ENCODE measurements around the gene CPNE6.

CPNE6 gene

DNA sequence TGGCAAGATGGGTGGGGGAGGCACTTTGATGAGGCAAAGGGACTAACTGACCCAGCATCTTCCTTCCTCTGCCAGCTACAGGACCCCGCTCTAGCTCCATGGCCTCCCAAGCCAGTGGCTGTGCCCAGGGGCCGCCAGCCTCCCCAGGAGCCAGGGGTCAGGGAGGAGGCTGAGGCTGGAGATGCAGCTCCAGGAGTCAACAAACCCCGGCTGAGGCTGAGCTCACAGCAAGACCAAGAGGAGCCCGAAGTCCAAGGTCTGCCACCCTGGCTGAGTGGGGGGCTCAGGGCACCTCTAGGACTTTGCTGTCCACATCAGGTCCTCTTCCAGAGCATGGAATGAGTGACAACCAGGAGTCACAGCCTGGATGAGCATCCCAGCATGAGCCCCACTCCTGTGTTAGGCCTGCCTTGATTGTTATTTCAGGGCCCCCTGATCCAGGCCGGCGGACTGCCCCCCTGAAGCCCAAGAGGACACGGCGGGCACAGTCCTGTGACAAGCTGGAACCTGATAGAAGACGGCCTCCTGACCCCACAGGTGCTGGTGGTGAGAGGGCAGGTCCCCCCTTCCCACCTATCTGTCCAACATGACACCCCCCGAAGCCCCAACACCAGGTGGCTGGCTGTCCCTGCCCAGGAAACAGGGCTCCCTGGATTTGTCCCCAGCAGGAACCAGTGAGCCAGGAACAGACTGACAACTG, 2.5 kb upstream of the CPNE6 start:
- in situ Hi-C loops (cut with HindIII; ENCODE audit: low sequenced_read_pairs) = no loop called here

DNA sequence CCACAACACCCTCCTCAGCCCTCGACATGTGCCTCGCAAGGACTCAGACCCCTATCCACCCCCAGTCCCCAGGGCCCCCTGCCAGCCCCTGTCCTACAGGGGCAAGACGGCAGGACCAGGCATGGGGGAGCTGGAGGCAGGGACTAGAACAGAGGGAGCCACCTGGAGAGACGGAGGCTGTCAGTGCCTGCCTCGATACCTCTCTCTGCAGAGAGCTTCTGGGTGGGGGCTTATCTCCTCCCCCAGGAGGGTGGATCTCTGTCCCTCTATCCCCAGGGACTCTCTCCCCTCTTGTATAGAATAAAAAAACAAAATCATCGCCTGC, 2.0 kb upstream of the CPNE6 start:
- in situ Hi-C loops (cut with HindIII; ENCODE audit: low sequenced_read_pairs) = no loop called here

DNA sequence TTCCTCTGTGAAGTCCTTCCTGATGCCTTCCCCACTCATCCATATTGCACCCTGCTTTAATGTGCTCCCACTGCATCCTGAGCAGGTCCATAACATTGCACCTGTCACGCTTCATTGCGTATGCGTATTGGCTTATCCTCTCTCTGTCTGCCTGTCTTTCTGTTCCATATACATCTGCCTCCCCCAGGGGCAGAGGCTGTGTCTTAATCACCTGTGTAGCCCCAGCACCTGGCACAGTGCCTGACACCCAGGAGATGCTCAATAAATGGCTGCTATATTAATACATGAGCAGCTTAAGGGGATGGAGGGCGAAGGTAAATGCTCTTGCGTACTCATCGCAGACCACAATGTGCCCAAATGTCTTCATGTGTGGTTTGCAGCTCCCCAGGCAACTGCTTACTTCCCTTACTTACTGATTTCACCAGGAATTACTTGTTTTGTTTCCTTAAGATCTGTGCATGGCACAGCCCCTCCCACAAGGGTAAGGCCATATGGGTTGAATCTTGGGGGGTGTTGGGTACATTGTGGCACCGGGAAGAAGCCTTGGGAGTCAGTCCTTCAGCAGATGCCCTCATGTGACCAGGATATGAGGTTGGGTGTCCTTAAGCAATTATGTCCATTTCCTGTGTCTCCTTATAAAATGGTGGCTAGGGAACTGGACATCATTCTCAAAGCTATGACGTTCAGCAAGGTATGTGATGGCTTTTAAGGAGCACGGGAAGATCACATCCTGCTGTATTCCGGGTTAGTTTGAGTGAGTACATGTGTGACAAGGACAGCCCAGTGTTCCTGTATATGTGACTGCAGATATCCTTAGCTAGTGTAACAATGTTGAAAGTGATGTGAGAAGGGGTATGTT, 848 bp upstream of the CPNE6 start:
- in situ Hi-C loops (cut with HindIII; ENCODE audit: low sequenced_read_pairs) = no loop called here

DNA sequence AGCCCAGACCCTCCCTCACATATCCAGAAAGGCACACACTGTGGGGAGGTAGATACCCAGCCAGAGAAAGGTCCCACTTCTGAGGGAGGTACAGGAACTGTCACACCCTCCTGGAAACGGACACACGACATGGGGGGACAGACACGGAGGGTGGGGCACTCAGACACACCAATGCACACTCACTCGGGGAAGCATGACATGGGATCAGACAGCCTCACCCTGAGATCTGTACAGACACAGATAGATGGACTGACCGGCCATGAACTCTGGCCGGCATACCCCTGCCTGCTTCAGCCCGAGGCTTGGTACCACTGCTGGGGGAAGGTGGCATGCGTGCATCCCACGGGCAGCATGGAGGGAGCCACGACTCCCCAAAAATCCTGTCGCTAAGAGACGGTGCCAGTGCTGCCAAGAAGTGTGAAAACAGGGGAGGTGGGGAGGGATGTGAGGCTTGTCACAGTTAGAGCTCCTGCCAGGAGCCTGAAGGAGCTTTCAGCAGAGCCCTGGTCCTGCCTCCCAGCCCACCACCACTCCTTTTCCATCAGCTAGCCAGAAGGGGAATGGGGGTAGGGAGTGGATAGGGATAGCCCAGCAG, 571 bp downstream of the CPNE6 start:
- in situ Hi-C loops (cut with HindIII; ENCODE audit: low sequenced_read_pairs) = no loop called here

DNA sequence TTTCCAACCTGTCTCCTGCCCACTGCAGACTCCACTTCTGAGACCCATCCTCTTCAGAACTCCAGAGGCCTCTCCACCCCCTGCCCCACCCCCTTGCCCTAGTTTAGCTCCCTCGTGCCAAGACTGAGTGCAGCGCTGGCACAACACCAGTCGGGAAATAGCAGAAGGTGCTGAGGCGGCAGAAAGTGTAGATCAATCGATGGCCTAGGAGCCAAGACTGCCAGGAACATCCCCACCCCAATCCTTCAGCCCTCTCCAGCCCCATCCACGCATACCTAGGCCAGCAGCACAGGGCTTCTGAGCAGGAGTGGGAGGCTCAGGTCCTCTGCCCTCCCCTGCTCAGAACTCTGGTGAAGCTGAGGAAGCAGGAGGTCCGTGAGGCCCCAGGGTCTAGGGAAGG, 1.1 kb downstream of the CPNE6 start:
- in situ Hi-C loops (cut with HindIII; ENCODE audit: low sequenced_read_pairs) = no loop called here

DNA sequence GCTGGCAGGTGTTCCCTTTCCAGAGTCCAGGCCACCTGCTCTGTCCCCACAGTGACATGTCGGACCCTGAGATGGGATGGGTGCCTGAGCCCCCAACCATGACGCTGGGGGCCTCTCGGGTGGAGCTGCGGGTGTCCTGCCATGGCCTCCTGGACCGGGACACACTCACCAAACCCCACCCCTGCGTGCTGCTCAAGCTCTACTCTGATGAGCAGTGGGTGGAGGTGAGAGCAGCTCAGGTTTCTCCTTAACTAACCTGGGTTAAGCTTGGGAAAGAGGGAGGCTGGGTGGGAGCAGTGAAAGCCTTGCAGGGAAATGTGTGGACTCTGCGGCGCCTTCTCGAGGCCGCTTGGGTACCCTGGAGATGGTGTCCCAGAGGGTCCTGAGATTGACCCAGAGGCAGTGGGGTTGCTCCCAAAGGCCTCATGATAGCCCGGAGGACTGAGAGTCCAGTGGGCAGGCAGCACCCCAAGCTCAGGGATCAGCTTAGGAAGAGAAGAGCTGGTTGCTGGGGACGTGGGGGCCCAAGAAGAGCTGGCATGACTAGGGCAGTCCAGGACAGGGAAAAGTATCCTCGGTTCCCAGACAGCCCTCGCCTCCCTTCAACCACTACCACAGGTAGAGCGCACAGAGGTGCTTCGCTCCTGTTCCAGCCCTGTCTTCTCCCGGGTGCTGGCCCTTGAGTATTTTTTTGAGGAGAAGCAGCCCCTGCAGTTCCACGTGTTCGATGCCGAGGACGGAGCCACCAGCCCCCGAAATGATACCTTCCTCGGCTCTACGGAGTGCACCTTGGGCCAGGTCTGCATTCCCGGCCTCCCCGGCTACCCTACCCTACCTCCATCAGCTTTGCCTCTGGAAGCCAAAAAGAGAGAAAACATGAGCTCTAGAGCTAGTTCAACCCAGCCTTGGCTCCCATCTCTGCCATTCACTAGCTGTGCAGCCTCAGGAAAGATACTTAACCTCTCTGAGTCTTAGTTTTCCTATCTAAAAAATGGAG, 1.8 kb downstream of the CPNE6 start:
- in situ Hi-C loops (cut with HindIII; ENCODE audit: low sequenced_read_pairs) = no loop called here

DNA sequence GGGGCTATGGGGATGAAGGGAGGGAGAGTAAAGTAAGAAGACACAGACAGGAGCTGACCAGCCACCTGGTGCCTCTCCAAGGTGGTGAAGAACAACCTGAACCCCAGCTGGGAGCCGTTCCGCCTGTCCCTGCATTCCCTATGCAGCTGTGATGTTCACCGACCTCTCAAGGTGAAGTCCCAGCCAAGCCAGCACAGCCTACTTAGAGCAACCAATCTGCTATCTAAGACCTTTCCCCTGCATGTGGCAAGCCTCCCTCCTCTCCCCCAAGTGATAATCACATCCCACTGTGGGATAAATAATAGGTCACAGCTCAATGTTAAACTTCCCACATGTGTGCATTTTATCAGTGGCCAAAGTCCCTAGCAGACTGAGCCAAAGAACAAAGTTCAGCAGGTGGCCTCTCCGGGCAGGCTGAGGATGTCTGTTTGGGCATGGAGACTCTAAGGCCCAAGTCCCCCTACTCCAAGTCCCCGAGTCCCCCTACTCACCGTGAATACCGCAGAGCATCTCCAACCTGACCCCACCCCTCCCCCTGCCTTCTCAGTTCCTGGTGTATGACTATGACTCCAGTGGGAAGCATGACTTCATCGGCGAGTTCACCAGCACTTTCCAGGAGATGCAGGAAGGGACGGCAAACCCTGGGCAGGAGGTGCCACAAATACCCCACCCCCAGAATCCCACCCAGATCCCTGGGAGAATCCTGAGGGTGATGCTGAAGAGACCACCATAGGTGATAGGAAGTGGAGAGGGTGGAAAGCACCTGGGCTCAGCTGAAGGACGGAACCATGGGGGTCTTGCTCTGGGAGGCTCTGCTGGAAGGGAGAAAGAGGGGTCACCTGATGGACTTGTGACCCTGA, 3.5 kb downstream of the CPNE6 start:
- in situ Hi-C loops (cut with HindIII; ENCODE audit: low sequenced_read_pairs) = no loop called here

DNA sequence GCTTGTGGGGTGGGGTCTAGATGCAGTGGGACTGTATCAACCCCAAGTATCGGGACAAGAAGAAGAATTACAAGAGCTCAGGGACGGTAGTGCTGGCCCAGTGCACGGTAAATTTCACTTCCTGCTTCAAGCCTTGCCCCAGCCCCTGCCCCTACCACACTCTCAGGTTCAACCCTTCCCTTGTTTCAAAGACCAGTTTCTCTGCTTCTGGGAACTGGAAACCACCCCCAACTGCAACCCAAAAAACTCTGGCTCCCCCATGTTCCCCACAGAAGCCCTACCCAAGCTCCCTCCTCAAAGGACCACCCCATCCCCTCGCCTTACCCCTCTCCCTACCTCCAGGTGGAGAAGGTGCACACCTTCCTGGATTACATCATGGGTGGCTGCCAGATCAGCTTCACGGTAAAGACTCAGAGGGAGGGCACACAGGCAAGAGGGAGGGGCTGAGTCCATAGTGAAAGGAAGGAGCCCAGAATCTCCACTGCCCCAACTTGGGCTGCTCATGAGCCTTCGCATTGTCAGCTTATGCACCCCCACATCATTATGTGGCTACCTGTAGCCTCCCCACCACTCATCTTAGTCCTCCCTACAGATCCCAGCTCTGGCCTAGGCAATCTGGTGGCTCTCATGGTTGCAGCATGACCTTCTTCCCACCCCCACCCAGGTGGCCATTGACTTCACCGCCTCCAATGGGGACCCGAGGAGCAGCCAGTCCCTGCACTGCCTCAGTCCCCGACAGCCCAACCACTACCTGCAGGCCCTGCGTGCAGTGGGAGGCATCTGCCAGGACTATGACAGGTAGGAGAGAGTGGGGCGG, 4.3 kb downstream of the CPNE6 start:
- in situ Hi-C loops (cut with HindIII; ENCODE audit: low sequenced_read_pairs) = no loop called here

DNA sequence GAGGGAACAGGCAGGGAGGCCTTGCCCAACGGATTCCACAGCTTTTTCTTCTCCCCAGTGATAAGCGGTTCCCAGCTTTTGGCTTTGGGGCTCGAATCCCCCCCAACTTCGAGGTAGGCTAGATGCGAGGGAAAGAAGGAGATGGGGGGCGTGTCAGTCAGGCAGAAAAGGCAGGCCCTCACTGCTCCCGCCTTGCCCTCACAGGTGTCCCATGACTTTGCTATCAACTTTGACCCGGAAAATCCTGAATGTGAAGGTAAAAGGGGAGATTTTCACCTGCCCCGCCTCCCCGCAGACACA, 4.9 kb downstream of the CPNE6 start:
- in situ Hi-C loops (cut with HindIII; ENCODE audit: low sequenced_read_pairs) = no loop called here

DNA sequence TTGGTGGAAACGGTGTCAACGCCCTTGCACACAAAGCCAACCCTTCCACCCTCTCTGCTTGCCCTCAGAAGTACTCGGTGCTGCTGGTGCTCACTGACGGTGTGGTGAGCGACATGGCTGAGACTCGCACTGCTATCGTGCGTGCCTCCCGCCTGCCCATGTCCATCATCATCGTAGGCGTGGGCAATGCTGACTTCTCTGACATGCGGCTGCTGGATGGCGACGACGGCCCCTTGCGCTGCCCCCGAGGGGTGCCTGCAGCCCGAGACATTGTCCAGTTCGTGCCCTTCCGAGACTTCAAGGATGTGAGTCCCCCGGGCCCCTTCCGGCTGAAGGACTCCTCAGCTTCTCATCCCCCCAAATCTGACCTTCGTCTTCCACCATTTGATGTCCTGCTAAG, 5.7 kb downstream of the CPNE6 start:
- in situ Hi-C loops (cut with HindIII; ENCODE audit: low sequenced_read_pairs) = no loop called here

DNA sequence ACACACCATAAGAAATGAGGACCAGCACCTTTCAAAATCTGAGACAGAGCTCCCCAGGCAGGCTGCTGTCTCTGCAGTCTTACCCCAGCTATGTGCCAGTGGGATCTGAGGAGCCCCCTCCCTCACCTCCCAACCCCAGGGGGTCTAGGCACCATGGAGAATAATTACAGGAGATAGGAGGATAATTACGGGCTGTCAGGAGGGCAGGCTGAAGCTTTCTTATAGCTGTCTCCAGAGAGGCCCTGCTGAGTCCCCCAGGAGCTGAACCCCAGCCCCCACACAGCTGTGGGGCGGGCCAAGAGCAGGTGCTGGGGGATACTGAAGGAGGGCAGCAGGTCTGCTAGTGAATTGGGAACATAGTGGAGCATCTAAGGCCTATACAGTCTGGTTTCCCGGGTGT, 6.8 kb downstream of the CPNE6 start:
- in situ Hi-C loops (cut with HindIII; ENCODE audit: low sequenced_read_pairs) = no loop called here

DNA sequence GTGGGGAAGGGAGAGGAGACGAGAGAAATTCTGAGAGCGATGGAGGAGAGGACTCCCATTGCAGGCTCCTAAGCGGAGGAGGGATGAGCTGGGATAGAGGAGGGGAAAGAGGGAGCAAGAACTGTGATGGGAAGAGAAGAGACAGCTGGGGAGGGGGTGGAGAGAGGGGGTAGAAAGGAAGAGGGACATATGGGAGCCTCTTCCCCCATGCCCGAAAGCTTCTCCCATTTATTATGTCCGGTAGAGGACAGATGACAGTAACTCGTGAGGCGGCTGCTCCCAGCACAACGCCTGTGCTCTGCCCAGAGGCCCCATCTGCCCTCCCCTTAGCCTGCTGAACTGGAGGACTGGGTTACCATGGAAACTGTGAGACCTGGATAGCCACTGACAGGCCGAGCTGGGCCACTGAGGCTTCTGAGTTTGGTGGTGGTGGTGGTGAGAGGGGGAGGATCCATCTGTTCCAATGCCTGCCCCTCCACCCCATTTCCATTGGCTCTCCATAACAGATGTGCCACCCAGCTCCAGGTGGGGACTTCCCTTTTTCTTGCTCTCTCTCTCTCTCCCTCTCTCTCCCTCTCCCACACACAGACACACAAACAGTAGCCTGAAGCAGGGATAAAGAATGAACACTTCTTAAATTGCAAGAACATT, 8.3 kb downstream of the CPNE6 start:
- in situ Hi-C loops (cut with HindIII; ENCODE audit: low sequenced_read_pairs) = no loop called here

DNA sequence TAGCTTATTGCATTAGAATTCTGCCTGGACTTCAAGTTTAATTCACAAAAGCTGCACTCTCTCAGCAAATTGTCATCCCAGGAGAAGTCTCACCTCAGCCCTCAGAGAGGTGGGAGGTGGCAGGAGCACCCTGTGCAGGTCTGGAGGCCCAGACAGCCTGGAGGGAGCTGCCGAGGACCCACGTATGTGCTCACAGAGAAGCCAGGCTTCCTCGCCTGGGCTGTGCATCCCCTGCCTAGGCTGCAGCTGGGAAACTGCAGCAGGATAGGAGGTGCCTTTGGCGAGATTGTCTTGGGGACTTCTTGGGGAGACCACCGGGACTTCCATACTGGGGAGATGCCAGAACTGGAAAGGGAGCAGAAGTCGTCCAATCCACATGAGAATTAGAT, 8.8 kb downstream of the CPNE6 start:
- in situ Hi-C loops (cut with HindIII; ENCODE audit: low sequenced_read_pairs) = no loop called here

DNA sequence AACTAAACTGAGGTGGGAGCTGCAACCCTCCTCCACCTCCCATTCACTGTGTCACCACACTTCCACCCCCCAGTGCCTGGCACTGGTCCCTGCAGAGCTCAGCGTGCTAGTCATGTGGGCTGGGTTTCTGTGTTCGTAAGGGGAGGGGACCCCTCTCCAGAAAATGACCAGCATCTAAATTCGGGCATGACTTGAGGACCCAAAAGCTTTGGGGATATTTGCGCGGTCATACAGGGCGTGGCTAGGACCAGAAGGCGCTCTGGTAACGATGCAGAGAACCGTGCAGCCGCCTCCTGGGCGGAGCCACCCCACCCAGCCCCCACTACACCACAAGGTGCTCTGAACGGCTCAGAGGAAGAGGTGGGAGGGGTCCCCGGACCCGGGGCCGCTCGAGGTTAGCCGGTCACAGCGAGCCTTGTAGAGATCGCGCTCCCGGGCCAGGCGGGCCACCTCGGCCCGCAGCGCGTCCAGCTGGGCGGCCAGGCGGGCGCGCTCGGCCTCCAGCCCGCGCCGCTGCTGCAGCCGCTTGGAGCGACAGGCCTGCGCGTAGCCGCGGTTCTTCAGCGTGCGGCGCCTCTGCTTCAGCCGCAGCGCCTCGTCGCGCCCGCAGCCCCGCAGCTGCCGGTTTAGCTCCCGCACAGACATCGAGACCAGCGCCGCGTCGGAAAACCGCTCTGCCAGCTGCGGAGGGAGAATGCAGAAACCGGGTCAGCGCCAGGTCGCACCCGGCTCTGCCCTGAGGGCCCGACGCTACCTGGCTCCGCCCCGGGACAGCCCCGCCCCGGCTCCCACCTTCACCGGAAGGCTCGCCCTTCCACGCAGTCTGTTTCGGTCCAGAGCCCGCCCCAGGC, 9.8 kb downstream of the CPNE6 start:
- in situ Hi-C loops (cut with HindIII; ENCODE audit: low sequenced_read_pairs) = no loop called here

DNA sequence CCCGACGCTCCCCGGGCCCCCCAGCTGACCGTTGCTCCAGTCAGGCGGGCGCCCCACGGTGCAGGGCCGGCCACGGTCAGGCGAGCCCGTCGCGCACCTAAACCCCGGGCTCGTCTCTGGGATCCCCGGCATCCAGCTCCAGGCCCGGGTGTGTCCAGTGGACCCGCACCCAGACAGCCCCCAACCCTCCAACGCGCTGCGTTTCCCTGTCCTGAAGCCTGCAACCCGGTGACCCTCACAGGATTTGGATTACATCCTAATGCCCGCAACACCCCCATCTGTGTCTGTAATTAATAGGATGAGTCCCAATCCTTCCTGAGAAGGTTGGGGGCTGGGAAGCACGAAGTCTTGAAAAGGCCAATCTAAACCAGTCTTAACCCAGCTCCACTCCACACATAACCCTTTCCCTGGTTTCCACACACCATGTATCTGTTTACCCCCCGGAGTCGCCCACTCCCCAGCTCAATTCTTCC, 10.4 kb downstream of the CPNE6 start:
- in situ Hi-C loops (cut with HindIII; ENCODE audit: low sequenced_read_pairs) = no loop called here

DNA sequence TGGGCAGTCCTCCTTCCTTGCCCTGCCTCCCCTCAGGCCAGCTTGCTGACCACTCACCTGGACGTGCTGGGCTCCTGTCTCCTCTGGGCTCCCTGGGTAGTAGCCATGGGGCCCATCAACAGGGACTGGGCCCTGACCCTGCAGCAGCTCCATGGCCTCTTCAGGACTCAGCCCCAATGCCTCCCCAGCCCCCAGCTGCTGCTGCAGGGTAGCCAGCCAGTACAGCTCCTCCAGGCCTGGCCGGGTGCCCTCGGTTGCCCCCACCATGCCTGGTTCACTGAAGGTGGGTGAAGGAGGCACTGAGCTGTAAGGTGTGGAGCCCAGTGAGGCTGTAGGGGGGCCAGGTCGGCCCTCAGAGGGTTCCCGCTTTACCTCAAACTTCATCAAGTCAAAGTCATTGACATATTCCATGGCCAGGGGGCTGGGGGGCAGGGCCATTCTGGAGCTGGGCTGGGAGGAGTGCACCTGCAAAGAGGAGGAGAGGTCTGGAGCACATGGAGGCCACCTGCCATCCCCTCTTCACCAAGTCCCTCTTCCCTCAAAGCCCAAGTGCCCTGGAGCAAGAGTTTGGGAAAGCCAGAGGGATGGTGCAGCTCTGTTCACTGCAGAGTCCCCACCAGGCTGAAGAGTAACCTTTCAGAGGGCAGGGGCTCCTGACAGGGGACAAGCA, 11.2 kb downstream of the CPNE6 start:
- in situ Hi-C loops (cut with HindIII; ENCODE audit: low sequenced_read_pairs) = no loop called here

DNA sequence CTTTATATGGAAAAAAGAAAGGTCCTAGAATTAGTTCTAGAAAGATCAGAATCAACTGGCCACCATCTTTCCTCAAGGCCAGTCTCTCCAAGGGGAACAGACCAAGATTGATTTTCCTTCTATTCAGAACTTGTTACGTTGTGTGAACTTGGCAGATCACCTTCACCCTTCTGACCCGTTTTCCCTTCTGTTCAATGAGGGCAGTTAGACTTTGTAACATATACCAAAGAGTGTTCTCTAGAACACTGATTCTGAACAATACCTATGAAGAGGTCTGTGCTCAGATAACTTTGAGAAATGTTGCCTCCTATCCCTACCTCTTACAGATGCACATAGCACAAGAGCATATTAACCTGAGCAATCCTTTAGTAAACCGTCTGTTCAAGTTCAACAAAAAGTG, 12.1 kb downstream of the CPNE6 start:
- in situ Hi-C loops (cut with HindIII; ENCODE audit: low sequenced_read_pairs) = no loop called here

Measured in DLD1 (cell line).